Femur (tissue), 1 donor: Measurements from ENCODE around the gene VWA8.
A peak's percentile ranks its signal among the peaks of the same experiment; 100 is the strongest.

Experiments used
- DNase-seq: peaks from one replicate; pipeline ENCODE4 v3.0.0-alpha.2; 2017

The VWA8 gene

DNA sequence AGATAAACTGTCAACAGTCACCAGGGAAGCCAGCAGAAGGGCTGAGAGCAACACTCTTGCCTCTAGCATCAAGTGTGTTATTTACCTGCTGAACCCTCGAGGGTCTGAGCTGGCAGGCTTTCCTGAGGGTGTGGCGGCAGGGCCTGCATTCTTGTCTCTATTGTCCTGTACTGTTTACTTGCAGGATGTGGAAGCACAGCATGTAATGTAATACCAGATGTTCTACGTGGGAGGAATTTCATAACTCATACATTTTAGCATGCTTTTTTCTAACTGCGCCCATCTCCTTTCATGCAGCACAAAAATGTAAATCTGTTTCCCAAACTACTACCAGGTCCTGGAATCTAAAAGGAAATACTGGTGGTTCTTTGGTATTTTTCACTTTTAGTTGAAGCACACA is 350.5 kb downstream of the VWA8 start:
- DNase-seq: peak; percentile 39

DNA sequence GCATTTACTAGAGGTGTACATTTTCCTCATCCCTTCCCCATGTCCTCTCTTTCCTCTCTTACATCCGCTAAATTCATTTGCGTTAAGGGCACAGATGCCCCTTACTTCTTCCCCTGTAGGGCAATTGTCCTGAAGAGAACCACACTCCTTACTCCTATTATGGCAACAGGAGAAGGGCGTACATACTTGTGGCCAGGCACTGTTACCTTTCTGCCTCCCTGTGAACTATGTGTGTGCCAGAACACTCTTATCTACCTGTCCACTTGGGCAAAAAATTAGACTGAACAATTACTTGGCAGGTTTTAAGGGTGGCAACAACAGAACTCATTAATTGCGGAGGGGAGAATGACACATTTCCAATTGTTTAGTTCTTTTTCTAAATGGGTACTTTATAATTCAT is 351.1 kb downstream of the VWA8 start:
- DNase-seq: no peak

DNA sequence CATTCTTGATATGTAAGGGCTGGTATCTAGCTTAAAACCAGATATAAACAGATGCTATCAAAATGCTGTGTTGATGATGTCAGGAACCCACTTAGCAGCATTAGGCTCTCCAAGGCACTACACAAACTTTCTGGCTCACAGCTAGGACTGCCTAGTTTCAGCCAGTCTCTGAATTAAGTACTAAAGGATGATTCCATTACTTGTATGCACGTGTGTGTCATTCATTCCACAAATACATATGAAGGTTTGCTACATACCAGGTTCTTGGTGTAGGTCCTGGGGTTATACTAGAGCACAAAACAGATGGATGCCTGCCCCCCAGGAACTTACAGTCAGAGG is 352.1 kb downstream of the VWA8 start:
- no peak for DNase-seq

DNA sequence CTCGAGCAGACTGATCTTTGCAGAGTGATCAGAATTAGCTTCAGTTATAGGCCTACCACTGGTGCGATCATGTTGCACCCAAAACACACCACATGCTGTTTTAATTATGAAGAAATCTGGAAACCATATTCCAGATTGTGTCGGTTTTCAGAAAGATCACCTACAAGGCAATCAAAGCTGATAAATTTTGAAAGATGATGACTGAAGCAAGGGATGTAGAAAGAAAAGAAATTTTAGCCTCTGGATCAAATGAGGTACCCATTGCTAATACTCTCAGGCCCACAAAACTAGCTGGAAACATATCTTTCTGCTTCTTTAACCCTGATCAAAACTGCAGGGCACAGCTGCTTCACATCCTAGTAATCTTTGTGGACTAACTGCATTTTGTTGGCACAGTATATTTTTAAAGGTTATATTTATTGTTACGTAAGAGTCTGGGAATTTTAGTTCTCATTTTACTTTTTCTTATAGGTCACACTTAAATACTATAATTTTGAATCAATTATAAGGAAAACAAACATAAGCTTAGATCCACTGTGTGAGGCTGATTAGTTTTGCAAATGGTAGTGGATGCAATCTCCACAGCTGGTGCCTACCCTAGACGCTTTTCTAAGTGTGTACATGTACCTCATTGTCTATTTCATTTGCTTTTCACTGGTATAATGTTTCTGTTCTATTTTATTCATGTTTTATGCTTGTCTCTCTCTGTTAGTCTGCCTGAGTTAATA is 352.6 kb downstream of the VWA8 start:
- DNase-seq: no peak

- no peak for DNase-seq
Observed at GRCh38 chr13:41606646-41607045, 354.3 kb downstream of the VWA8 start.

- DNase-seq: no peak
Observed at GRCh38 chr13:41605319-41606285, 355.3 kb downstream of the VWA8 start.

DNA sequence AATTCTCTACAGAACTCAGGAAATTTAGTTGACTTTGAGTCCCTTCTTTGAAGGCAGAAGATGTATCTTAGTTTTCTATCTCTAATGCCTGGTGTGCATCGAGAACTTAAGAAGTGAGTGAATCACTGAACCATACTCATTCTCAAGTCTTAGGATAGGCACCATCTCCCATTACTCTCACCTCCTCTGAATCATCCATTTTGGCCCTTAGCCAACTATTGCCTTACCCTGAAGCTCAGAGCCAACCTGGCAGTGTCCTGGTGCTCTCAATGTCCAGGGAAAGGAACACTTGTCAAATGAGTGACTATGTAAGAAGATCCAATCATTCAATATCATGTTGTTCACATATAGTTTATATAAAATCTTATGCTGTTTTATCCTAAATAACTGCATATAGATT is 357.0 kb downstream of the VWA8 start:
- DNase-seq: no peak

GRCh38 chr13:41601718-41602445 is 359.0 kb downstream of the VWA8 start:
- no peak for DNase-seq

GRCh38 chr13:41599619-41600018 is 361.3 kb downstream of the VWA8 start:
- no peak for DNase-seq

DNA sequence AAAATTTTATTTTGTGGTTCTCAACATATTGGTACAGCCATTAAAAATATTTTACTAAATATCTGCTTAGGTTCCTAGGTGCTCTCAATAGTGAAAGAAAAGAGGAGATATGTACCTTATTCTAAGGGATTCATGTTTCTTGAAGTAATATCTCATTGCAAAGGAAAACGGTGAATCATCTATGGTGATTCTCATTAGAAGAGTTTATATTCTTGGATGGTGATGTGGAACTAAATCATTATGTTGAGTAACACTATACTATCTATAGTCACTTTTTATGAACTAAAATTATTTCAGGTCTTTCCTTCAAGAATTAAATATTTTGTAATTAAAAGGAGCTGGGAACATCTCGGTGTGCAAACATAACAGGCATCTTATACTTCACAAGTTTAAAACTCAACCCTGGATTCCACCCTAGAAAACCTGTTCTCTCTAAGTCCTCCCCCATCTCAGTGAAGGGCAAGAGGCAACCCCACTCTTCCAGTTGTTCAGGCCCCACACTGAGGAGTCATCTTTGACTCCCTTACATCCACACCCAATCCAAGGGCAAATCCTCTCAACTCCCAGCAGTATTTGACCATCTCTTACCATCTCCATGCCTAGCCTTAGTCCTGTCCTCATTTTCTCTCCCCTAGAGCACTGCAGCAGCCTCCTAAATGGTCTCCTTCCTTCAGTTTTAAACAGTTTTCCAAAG is 363.4 kb downstream of the VWA8 start:
- no peak for DNase-seq

DNA sequence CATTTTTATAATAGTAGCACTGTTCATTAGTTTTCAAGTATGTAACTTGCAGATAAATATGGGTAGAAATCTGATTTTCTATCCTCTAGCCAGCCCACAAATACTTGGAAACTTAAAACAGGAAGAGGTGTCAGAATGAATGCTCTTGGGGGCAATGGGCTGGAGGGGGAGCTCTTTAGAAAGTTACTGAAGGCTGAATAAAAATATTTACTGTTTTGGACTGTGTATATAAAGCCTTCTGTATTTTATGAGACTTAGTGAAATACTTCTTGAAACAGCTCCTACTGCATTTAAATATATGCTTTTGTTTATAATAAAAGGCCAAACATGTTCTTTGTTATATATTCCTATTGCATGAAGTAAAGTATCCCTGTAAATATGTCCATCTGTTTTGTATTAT is 364.7 kb downstream of the VWA8 start:
- no peak for DNase-seq

DNA sequence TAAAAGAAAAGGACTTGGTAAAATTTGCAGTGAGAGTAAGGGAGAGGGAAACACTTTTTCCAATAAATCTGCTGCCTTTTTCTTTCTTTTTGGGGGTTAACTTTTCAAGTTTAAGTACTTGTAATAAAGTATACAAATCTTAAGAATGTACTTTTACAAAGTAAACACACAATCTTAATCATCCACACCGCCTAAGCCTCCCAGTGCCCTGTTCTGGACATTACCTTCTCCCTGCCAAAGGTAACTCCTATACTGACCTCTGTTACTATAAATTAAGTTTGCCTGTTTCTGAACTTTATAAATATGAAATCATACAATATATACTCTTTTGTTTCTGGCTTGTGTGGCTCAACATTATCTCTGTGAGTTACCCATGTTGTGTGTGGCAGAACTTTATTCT is 365.6 kb downstream of the VWA8 start:
- no peak for DNase-seq

- no peak for DNase-seq
Observed at GRCh38 chr13:41590643-41591042, 370.3 kb downstream of the VWA8 start.

DNA sequence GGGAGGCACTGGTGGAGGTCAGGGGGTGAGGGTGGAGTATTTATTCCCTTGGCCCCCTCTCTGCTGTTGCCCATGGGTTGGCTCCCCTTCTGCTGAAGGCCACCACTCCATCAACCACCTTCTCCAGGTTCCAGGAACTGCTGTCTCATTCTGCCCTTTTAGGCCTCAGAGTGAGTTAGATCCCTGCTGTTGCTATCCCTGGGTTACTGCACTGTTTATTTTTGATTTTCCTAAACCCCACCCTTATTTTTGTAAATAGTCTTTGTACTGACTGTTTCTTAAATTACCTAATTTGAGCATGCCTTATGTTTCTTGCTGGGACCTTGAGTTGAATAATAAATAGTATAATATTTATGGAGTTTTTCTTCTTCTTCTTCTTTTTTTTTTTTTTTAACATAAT is 370.8 kb downstream of the VWA8 start:
- DNase-seq: no peak

DNA sequence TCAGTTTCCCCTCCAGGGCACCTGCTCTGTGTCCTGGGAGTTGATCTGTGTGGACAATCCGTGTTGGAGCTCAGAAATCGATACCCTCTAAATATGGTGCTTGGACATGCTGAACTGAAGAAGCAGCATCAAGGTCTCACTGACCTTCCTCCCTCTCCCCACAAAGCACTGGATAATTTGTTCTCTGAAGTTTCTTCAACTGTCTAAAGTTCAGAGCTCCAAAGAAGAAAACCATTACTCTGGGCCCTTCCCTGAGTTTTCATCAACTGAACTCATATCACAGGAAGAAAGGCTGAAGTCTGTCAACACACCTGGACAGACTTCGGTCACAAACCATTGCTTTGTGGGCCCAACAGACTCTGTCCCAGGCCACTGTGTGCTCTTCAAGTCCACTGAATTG is 371.5 kb downstream of the VWA8 start:
- no peak for DNase-seq

DNA sequence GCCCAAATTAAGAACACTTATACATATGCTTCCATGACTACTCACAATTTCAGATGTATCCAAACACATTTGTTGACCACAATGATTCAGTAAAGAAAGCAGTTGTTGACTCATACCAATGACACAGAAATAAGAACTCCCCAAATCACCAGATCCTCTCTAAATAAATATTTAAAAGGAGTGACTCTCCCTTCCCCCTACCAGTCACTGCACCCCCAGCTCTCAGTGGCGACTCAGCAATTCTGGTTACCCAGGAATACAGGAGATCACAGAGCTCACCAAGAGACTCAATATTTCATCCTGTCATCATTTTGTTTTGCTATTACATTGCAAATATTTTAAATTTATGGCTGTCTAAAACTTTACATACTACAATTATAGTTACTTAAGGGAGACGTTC is 372.0 kb downstream of the VWA8 start:
- DNase-seq: no peak

- no peak for DNase-seq
Observed at GRCh38 chr13:41588448-41588847, 372.5 kb downstream of the VWA8 start.

DNA sequence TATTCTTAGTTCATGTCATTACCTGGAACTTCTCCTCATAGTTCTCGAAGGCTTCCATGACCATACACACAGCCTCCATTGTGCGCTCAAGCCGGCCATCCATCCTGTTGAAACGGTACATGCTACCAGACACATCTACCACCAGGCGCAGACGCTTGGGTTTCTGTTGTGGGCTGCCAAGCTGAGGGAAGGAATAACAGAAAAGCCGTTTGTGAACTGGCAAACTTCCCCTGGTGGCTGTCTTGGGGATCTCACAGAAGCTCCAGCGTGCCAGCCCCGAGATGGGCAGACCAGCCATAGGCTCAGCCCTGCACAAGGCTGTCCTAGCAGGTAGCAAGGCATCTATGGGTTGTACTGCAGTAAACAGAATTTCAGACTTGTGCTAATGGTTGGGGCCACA is 373.4 kb downstream of the VWA8 start:
- no peak for DNase-seq

GRCh38 chr13:41586216-41586615 is 374.7 kb downstream of the VWA8 start:
- no peak for DNase-seq

GRCh38 chr13:41582027-41582463 is 378.9 kb downstream of the VWA8 start:
- peak; percentile 49 for DNase-seq

- no peak for DNase-seq
Observed at GRCh38 chr13:41580345-41580744, 380.6 kb downstream of the VWA8 start.

DNA sequence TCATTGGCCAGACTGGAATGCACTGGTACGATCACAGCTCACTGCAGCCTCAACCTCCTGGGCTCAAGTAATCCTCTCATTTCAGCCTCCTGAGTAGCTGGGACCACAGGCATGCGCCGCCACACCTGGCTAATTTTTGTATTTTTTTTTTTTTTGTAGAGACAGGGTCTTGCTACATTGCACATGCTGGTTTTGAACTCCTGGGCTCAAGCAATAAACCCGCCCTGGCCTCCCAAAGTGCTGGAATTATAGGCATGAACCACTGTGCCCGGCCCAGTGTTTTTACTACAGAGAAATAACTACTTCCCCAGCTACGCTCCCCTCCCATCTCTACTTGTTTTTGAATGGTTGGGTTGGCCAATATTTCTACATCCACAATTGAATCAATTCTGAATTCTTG is 381.0 kb downstream of the VWA8 start:
- no peak for DNase-seq

- no peak for DNase-seq
Observed at GRCh38 chr13:41579168-41579567, 381.7 kb downstream of the VWA8 start.
